ENCODE results near the gene NXNL1.
A peak's percentile ranks its signal among the peaks of the same experiment; 100 is the strongest.

The NXNL1 gene

GRCh38 chr19:17495639-17496296 lies 35.0 kb upstream of the NXNL1 start:
- Histone ChIP-seq H3K27me3 (ENCODE audit: low read depth) (no peaks in the 10 kb centered on the region), H3K4me1 (peaks cover 7% of the 10 kb centered on the region), H3K9me3 (no peaks in the 10 kb centered on the region), H3K36me3 (replicated peaks) (no peaks in the 10 kb centered on the region), H3K4me3 (no peak overlapping the region)
- in situ Hi-C loops (cut with MboI; ENCODE audit: low sequenced_read_pairs), result no loop called here
- no peak for DNase-seq (ENCODE audit: low spot score in 2 of 2)

GRCh38 chr19:17491287-17491686 lies 30.6 kb upstream of the NXNL1 start:
- Histone ChIP-seq H3K27me3 (ENCODE audit: low read depth) (no peaks in the 10 kb centered on the region), H3K4me1 (peaks cover 11% of the 10 kb centered on the region), H3K9me3 (no peaks in the 10 kb centered on the region), H3K4me3 (no peak overlapping the region), H3K36me3 (replicated peaks) (no peaks in the 10 kb centered on the region)
- no peak for DNase-seq (ENCODE audit: low spot score in 2 of 2)
- in situ Hi-C loops (cut with MboI; ENCODE audit: low sequenced_read_pairs), result no loop called here

- Histone ChIP-seq H3K36me3 (replicated peaks) (no peaks in the 10 kb centered on the region), H3K9me3 (no peaks in the 10 kb centered on the region), H3K27me3 (ENCODE audit: low read depth) (no peaks in the 10 kb centered on the region), H3K4me3 (no peak overlapping the region), H3K4me1 (peaks cover 11% of the 10 kb centered on the region)
- in situ Hi-C loops (cut with MboI; ENCODE audit: low sequenced_read_pairs), result no loop called here
- no peak for DNase-seq (ENCODE audit: low spot score in 2 of 2)
These were observed 29.7 kb upstream of the NXNL1 start for GRCh38 chr19:17490411-17490810.

- Histone ChIP-seq H3K36me3 (replicated peaks) (no peaks in the 10 kb centered on the region), H3K9me3 (no peaks in the 10 kb centered on the region), H3K4me1 (peaks cover 11% of the 10 kb centered on the region), H3K27me3 (ENCODE audit: low read depth) (no peaks in the 10 kb centered on the region), H3K4me3 (no peak overlapping the region)
- DNase-seq (ENCODE audit: low spot score in 2 of 2), result no peak
- in situ Hi-C loops (cut with MboI; ENCODE audit: low sequenced_read_pairs), result no loop called here
These were observed 28.8 kb upstream of the NXNL1 start for GRCh38 chr19:17489392-17490030.

- Histone ChIP-seq H3K4me3 (peak overlapping the region; percentile 31), H3K36me3 (replicated peaks) (no peaks in the 10 kb centered on the region), H3K27me3 (ENCODE audit: low read depth) (no peaks in the 10 kb centered on the region), H3K9me3 (no peaks in the 10 kb centered on the region), H3K4me1 (peaks cover 11% of the 10 kb centered on the region)
- in situ Hi-C loops (cut with MboI; ENCODE audit: low sequenced_read_pairs), result no loop called here
- peak; percentile 94 to 100 for DNase-seq (ENCODE audit: low spot score in 2 of 2)
These were observed 28.1 kb upstream of the NXNL1 start for GRCh38 chr19:17488593-17489391.

- no peak for DNase-seq (ENCODE audit: low spot score in 2 of 2)
- Histone ChIP-seq H3K27me3 (ENCODE audit: low read depth) (no peaks in the 10 kb centered on the region), H3K4me3 (no peak overlapping the region)
These were observed 26.8 kb upstream of the NXNL1 start for GRCh38 chr19:17487284-17488121.

GRCh38 chr19:17486545-17487240 lies 26.0 kb upstream of the NXNL1 start:
- H3K9me3 ChIP-seq, result no peaks in the 10 kb centered on the region
- H3K27me3 ChIP-seq (ENCODE audit: low read depth), result no peaks in the 10 kb centered on the region
- DNase-seq (ENCODE audit: low spot score in 2 of 2), result no peak
- in situ Hi-C loops (cut with MboI; ENCODE audit: low sequenced_read_pairs), result no loop called here
- no peak overlapping the region for H3K4me3 ChIP-seq
- peaks cover 11% of the 10 kb centered on the region for H3K4me1 ChIP-seq
- H3K36me3 ChIP-seq (replicated peaks), result no peaks in the 10 kb centered on the region

More at GRCh38 chr19:17487284-17488121, 26.8 kb upstream of the NXNL1 start:
- in situ Hi-C loops (cut with MboI; ENCODE audit: low sequenced_read_pairs), result no loop called here
- Histone ChIP-seq H3K36me3 (replicated peaks) (no peaks in the 10 kb centered on the region), H3K9me3 (no peaks in the 10 kb centered on the region), H3K4me1 (peaks cover 11% of the 10 kb centered on the region)

- DNase-seq (ENCODE audit: low spot score in 2 of 2), result no peak
- no peaks in the 10 kb centered on the region for H3K9me3 ChIP-seq
- in situ Hi-C loops (cut with MboI; ENCODE audit: low sequenced_read_pairs), result no loop called here
These were observed 23.9 kb upstream of the NXNL1 start for GRCh38 chr19:17484520-17485185.

GRCh38 chr19:17483605-17484002 lies 22.9 kb upstream of the NXNL1 start:
- Histone ChIP-seq H3K9me3 (no peaks in the 10 kb centered on the region), H3K36me3 (replicated peaks) (no peaks in the 10 kb centered on the region), H3K4me1 (peaks cover 6% of the 10 kb centered on the region), H3K27me3 (ENCODE audit: low read depth) (no peaks in the 10 kb centered on the region), H3K4me3 (no peak overlapping the region)
- in situ Hi-C loops (cut with MboI; ENCODE audit: low sequenced_read_pairs), result no loop called here
- no peak for DNase-seq (ENCODE audit: low spot score in 2 of 2)

More at GRCh38 chr19:17484520-17485185, 23.9 kb upstream of the NXNL1 start:
- Histone ChIP-seq H3K36me3 (replicated peaks) (no peaks in the 10 kb centered on the region), H3K27me3 (ENCODE audit: low read depth) (no peaks in the 10 kb centered on the region), H3K4me3 (no peak overlapping the region), H3K4me1 (peaks cover 11% of the 10 kb centered on the region)

GRCh38 chr19:17482877-17483604 lies 22.3 kb upstream of the NXNL1 start:
- no peak overlapping the region for H3K4me3 ChIP-seq
- peaks cover under 1% of the 10 kb centered on the region for H3K4me1 ChIP-seq
- no peaks in the 10 kb centered on the region for H3K36me3 ChIP-seq (replicated peaks)
- H3K9me3 ChIP-seq, result no peaks in the 10 kb centered on the region
- in situ Hi-C loops (cut with MboI; ENCODE audit: low sequenced_read_pairs), result no loop called here
- no peaks in the 10 kb centered on the region for H3K27me3 ChIP-seq (ENCODE audit: low read depth)
- DNase-seq (ENCODE audit: low spot score in 2 of 2), result no peak

- H3K36me3 ChIP-seq (replicated peaks), result no peaks in the 10 kb centered on the region
- no peak for DNase-seq (ENCODE audit: low spot score in 2 of 2)
- no peaks in the 10 kb centered on the region for H3K27me3 ChIP-seq (ENCODE audit: low read depth)
- H3K9me3 ChIP-seq, result no peaks in the 10 kb centered on the region
- H3K4me3 ChIP-seq, result no peak overlapping the region
- H3K4me1 ChIP-seq, result no peaks in the 10 kb centered on the region
- in situ Hi-C loops (cut with MboI; ENCODE audit: low sequenced_read_pairs), result no loop called here
These were observed 21.3 kb upstream of the NXNL1 start for GRCh38 chr19:17481986-17482385.

- no peaks in the 10 kb centered on the region for H3K27me3 ChIP-seq (ENCODE audit: low read depth)
- DNase-seq (ENCODE audit: low spot score in 2 of 2), result no peak
- in situ Hi-C loops (cut with MboI; ENCODE audit: low sequenced_read_pairs), result no loop called here
These were observed 18.6 kb upstream of the NXNL1 start for GRCh38 chr19:17479325-17479791.

More at GRCh38 chr19:17479325-17479791, 18.6 kb upstream of the NXNL1 start:
- Histone ChIP-seq H3K36me3 (replicated peaks) (no peaks in the 10 kb centered on the region), H3K9me3 (no peaks in the 10 kb centered on the region), H3K4me3 (no peak overlapping the region), H3K4me1 (no peaks in the 10 kb centered on the region)
